Transverse colon (tissue), 4 donors: Measurements from ENCODE around the gene DMAP1. TPM values are rescaled to one million over a fixed set of nuclear protein-coding genes. Genes with fewer than 3 reads are reported as not detected.
"Not testable (repeated sequence)": the region's sequence is repeated elsewhere in the genome, so short reads cannot be mapped to it uniquely, and the experiment has no call there.

Source experiments
- DNase-seq: peaks from one replicate; pipeline ENCODE4 v3.0.0-alpha.2; 2019
- H3K27ac ChIP-seq, 4 donors: fragments of 200-600 bp; sonication (generic); 2 replicates each; pipeline ENCODE4 v1.5.1; 2016 to 2018; ENCODE audit warnings: inconsistent platforms in 4 of 4
- H3K27me3 ChIP-seq: fragments of 200-600 bp; sonication (generic); 2 replicates; pipeline ENCODE4 v1.5.1; 2017; ENCODE audit warnings: inconsistent platforms
- H3K36me3 ChIP-seq, 4 donors: fragments of 200-600 bp; sonication (generic); 2 replicates each; pipeline ENCODE4 v1.5.1; 2017 to 2019; ENCODE audit warnings: inconsistent platforms in 4 of 4
- H3K4me1 ChIP-seq, 4 donors: fragments of 200-600 bp; sonication (generic); 2 replicates each; pipeline ENCODE4 v1.5.1; 2017 to 2020; ENCODE audit warnings: inconsistent platforms in 4 of 4
- H3K4me3 ChIP-seq, 4 donors: fragments of 200-600 bp; sonication (generic); 1 replicate in 1 of 4; 2 replicates in 3 of 4; pipeline versions ENCODE4 v1.5.1 to v1.6.1; 2017 to 2019; ENCODE audit warnings: inconsistent platforms in 4 of 4
- H3K9me3 ChIP-seq, 2 donors: fragments of 200-600 bp; sonication (generic); 2 replicates each; pipeline ENCODE4 v1.5.1; 2017 to 2019; ENCODE audit warnings: inconsistent platforms in 2 of 2
- EP300 ChIP-seq: sonication (generic); formaldehyde crosslinking; IDR thresholded peaks from one replicate; pipeline ENCODE4 v1.6.1; 2017; ENCODE audit warnings: antibody characterized with exemption, low read depth
- POLR2A ChIP-seq: fragments of 450-650 bp; IDR thresholded peaks from one replicate; pipeline ENCODE4 v1.6.1; 2016; ENCODE audit warnings: antibody characterized with exemption, mild to moderate bottlenecking, moderate library complexity
- POLR2AphosphoS5 ChIP-seq, 3 donors: sonication (generic); formaldehyde crosslinking; IDR thresholded peaks; one replicate each; pipeline ENCODE4 v1.6.1; 2016; ENCODE audit warnings: antibody characterized with exemption in 3 of 3
- WGBS, 2 donors: methylation state at CpG; one replicate each; pipeline ENCODE4 v1.1.5; 2018; ENCODE audit warnings: low coverage in 1 of 2; 5-methylcytosine and 5-hydroxymethylcytosine counted together
- in situ Hi-C, 4 donors: fragments of 200-750 bp; cut with MboI; loops; one replicate each; pipeline versions ENCODE4 v1.15.0 to v1.15.1; 2017; ENCODE audit warnings: low sequenced_read_pairs in 3 of 4, low pct_ligation_motif_present in 1 of 4, low pct_unique_long_range_greater_than_20kb in 1 of 4
- intact Hi-C: fragments of 100-400 bp; cut with DNase I; formaldehyde crosslinking; loops from one replicate; pipeline ENCODE4 v1.15.1; 2023; ENCODE audit warnings: low total_unique reads
- total RNA-seq, 4 donors: library from RNA; depleted of rRNA; stranded (reverse); fragments of >200 nt; gene quantifications; one replicate each; pipeline ENCODE4 v1.1.0, GENCODE V29; 2016
- TF ChIP-seq, protein P1 (sequence below), 5 experiments: fragments of 200-600 bp in 3 of 5; fragments of 450-650 bp in 2 of 5; sonication (generic) in 3 of 5; IDR thresholded peaks; 1 replicate in 2 of 5; 2 replicates in 3 of 5; pipeline ENCODE4 v1.5.1; 2016 to 2017; ENCODE audit warnings: antibody characterized with exemption in 5 of 5, inconsistent platforms in 3 of 5, mild to moderate bottlenecking in 2 of 5, moderate library complexity in 1 of 5

DMAP1 gene
- total RNA-seq, 4 donors from 2014 or later = 57.8 to 130 (median 93.6) TPM

GRCh38 chr1:44174630-44175029, 38.6 kb upstream of the DMAP1 start:
- no peak for DNase-seq
- WGBS, 2 donors = 38 to 59% methylated on average over 1 of the region's 1 CpG
- H3K27ac ChIP-seq = no peak overlapping the region
- H3K4me3 ChIP-seq = no peak overlapping the region
- peaks cover 9% of the 10 kb centered on the region for H3K27me3 ChIP-seq
- no peak for TF ChIP-seq POLR2A
- no peak for TF ChIP-seq EP300
- no peak for TF ChIP-seq POLR2AphosphoS5 (IDR thresholded peaks at IDR 0.05)
- TF ChIP-seq, protein P1, sequence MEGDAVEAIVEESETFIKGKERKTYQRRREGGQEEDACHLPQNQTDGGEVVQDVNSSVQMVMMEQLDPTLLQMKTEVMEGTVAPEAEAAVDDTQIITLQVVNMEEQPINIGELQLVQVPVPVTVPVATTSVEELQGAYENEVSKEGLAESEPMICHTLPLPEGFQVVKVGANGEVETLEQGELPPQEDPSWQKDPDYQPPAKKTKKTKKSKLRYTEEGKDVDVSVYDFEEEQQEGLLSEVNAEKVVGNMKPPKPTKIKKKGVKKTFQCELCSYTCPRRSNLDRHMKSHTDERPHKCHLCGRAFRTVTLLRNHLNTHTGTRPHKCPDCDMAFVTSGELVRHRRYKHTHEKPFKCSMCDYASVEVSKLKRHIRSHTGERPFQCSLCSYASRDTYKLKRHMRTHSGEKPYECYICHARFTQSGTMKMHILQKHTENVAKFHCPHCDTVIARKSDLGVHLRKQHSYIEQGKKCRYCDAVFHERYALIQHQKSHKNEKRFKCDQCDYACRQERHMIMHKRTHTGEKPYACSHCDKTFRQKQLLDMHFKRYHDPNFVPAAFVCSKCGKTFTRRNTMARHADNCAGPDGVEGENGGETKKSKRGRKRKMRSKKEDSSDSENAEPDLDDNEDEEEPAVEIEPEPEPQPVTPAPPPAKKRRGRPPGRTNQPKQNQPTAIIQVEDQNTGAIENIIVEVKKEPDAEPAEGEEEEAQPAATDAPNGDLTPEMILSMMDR (IDR thresholded peaks at IDR 0.05) = no peak
- H3K4me1 ChIP-seq = no peaks in the 10 kb centered on the region
- H3K9me3 ChIP-seq = peaks cover 0 to 3% of the 10 kb centered on the region in 2 donors
- in situ Hi-C loops = no loop called here
- intact Hi-C loops = no loop called here
- no peaks in the 10 kb centered on the region for H3K36me3 ChIP-seq

DNA sequence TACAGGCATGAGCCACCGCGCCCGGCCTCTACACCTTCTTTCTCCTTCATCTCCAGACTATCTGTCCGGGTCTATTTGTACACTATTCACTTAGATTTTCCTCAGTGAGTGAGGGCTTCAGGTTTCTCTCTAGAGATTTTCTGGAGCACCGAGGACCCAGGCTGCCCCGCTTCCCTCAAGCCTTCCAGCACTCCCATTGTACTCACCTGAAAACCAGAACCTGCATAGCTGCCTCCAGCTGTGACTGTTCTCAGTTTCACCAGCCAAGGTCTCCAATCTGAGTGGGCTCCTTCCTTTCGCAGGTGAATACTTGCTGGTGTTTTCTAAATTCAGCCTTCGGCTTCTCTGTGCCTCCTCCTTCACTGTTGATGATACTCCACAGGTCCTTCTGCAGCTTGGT, 12.9 kb upstream of the DMAP1 start:
- intact Hi-C loops = no loop called here
- 55 to 88% methylated on average over 2 to 8 of the region's 8 CpGs for WGBS, 2 donors
- DNase-seq = no peak
- H3K9me3 ChIP-seq = no peaks in the 10 kb centered on the region
- no peaks in the 10 kb centered on the region for H3K27me3 ChIP-seq
- H3K4me1 ChIP-seq = no peaks in the 10 kb centered on the region
- H3K36me3 ChIP-seq = no peaks in the 10 kb centered on the region
- H3K4me3 ChIP-seq = no peak overlapping the region
- in situ Hi-C loops = loop anchor here in 3 of 4 donors (25.0 kb wide), 2 partner anchors 112 to 387 kb away; no protein-coding TSS in a partner anchor
- H3K27ac ChIP-seq = no peak overlapping the region
- no peak for TF ChIP-seq POLR2A
- TF ChIP-seq, protein P1 (IDR thresholded peaks at IDR 0.05) = no peak
- no peak for TF ChIP-seq POLR2AphosphoS5 (IDR thresholded peaks at IDR 0.05)
- TF ChIP-seq EP300 = no peak

DNA sequence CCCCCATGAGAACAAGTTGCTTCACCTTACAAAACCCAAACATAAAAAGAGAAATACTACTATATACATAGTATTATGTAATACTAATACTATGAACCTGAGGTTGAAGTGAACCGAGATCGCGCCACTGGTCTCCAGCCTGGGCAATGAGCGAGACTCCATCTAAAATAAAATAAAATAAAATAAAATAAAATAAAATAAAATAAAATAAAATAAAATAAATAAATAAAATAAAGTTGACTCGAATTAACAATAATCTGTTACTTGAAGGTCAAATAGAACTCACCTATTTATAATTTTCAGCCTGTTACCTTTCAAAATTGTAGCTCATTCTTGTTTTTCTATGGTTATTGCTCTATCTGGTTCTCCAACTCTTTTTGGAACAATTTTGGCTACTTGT, 6.7 kb upstream of the DMAP1 start:
- intact Hi-C loops, DNase-seq, H3K36me3 ChIP-seq, H3K27me3 ChIP-seq, H3K4me1 ChIP-seq, H3K27ac ChIP-seq, H3K4me3 ChIP-seq, H3K9me3 ChIP-seq: not testable (repeated sequence)
- 85 to 89% methylated on average over 5 of the region's 5 CpGs for WGBS, 2 donors
- in situ Hi-C loops = loop anchor here in 3 of 4 donors (25.0 kb wide), 2 partner anchors 106 to 381 kb away; no protein-coding TSS in a partner anchor

GRCh38 chr1:44208226-44208625, 5.0 kb upstream of the DMAP1 start:
- in situ Hi-C loops (loop anchor here in 3 of 4 donors (25.0 kb wide), 2 partner anchors 104 to 379 kb away; no protein-coding TSS in a partner anchor), intact Hi-C loops (no loop called here)
- no peak overlapping the region for H3K27ac ChIP-seq
- DNase-seq = no peak
- H3K9me3 ChIP-seq = no peaks in the 10 kb centered on the region
- H3K4me3 ChIP-seq = no peak overlapping the region
- H3K4me1 ChIP-seq = peaks cover 5 to 7% (median 6%) of the 10 kb centered on the region in 4 donors
- TF ChIP-seq, protein P1 (IDR thresholded peaks at IDR 0.05) = no peak
- TF ChIP-seq EP300 = no peak
- no peak for TF ChIP-seq POLR2A
- no peak for TF ChIP-seq POLR2AphosphoS5 (IDR thresholded peaks at IDR 0.05)
- no peaks in the 10 kb centered on the region for H3K27me3 ChIP-seq
- no peaks in the 10 kb centered on the region for H3K36me3 ChIP-seq

- intact Hi-C loops (no loop called here), in situ Hi-C loops (loop anchor here (10.0 to 25.0 kb wide), 4 partner anchors 102 to 377 kb away; no protein-coding TSS in a partner anchor)
- Histone ChIP-seq H3K27me3 (no peaks in the 10 kb centered on the region), H3K9me3 (no peaks in the 10 kb centered on the region), H3K4me1 (peaks cover 5 to 17% (median 16%) of the 10 kb centered on the region in 4 donors), H3K27ac (no peak overlapping the region), H3K4me3 (no peak overlapping the region), H3K36me3 (no peaks in the 10 kb centered on the region)
- TF ChIP-seq EP300 = no peak
- no peak for TF ChIP-seq POLR2AphosphoS5 (IDR thresholded peaks at IDR 0.05)
- no peak for TF ChIP-seq POLR2A
- TF ChIP-seq, protein P1 (IDR thresholded peaks at IDR 0.05) = no peak
- WGBS, 2 donors = 98 to 100% methylated on average over 1 of the region's 1 CpG
- DNase-seq = no peak
These were observed 2.7 kb upstream of the DMAP1 start for GRCh38 chr1:44210595-44210994.
